LNCaP clone FGC (cell line): ENCODE data around the gene GGTLC1.

Source experiments
- DNase-seq: peaks from one replicate; pipeline ENCODE4 v3.0.0-alpha.2; 2011; ENCODE audit warnings: low read depth
- H3K4me3 ChIP-seq: 2 replicates; pipeline ENCODE4 v1.5.1; 2011; ENCODE audit warnings: mild to moderate bottlenecking, low read depth, low read length, control low read depth
- CTCF ChIP-seq: IDR thresholded peaks from 2 replicates; pipeline ENCODE4 v1.5.1; 2012; ENCODE audit warnings: mild to moderate bottlenecking; ENCODE audit not compliant: control insufficient read depth, insufficient read depth; ENCODE audit errors: extremely low read depth

GGTLC1 gene

GRCh38 chr20:24018796-24019195 lies 30.2 kb upstream of the GGTLC1 start:
- no peak for DNase-seq

GRCh38 chr20:24017458-24017755 lies 28.8 kb upstream of the GGTLC1 start:
- TF ChIP-seq CTCF = no peak
- DNase-seq = no peak
- no peak overlapping the region for H3K4me3 ChIP-seq

More at GRCh38 chr20:24018796-24019195, 30.2 kb upstream of the GGTLC1 start:
- TF ChIP-seq CTCF = no peak
- H3K4me3 ChIP-seq = no peak overlapping the region

GRCh38 chr20:24016607-24017457 lies 28.3 kb upstream of the GGTLC1 start:
- DNase-seq = no peak
- no peak for TF ChIP-seq CTCF
- H3K4me3 ChIP-seq = no peak overlapping the region

GRCh38 chr20:24013953-24014352 lies 25.4 kb upstream of the GGTLC1 start:
- DNase-seq = no peak
- no peak overlapping the region for H3K4me3 ChIP-seq
- no peak for TF ChIP-seq CTCF

GRCh38 chr20:24011282-24011681 lies 22.7 kb upstream of the GGTLC1 start:
- no peak for DNase-seq
- H3K4me3 ChIP-seq = no peak overlapping the region
- no peak for TF ChIP-seq CTCF

- DNase-seq = no peak
- no peak overlapping the region for H3K4me3 ChIP-seq
- no peak for TF ChIP-seq CTCF
Measured at GRCh38 chr20:24007758-24008157, 19.2 kb upstream of the GGTLC1 start.

GRCh38 chr20:24007073-24007595 lies 18.6 kb upstream of the GGTLC1 start:
- H3K4me3 ChIP-seq = no peak overlapping the region
- TF ChIP-seq CTCF = no peak
- DNase-seq = no peak
